GM10266 (cell line): ENCODE data around the gene YARS1.

ENCODE experiments used
- DNase-seq: peaks from one replicate; pipeline ENCODE4 v3.0.0; 2012; ENCODE audit errors: extremely low spot score
- TF ChIP-seq, protein P1 (sequence below): IDR thresholded peaks from 2 replicates; pipeline ENCODE4 v1.5.1; 2012; ENCODE audit warnings: mild to moderate bottlenecking, low read depth; ENCODE audit not compliant: control insufficient read depth, insufficient read depth; ENCODE audit errors: missing control alignments

The YARS1 gene

GRCh38 chr1:32860566-32860965 lies 43.4 kb upstream of the YARS1 start:
- no peak for DNase-seq
- TF ChIP-seq, protein P1, sequence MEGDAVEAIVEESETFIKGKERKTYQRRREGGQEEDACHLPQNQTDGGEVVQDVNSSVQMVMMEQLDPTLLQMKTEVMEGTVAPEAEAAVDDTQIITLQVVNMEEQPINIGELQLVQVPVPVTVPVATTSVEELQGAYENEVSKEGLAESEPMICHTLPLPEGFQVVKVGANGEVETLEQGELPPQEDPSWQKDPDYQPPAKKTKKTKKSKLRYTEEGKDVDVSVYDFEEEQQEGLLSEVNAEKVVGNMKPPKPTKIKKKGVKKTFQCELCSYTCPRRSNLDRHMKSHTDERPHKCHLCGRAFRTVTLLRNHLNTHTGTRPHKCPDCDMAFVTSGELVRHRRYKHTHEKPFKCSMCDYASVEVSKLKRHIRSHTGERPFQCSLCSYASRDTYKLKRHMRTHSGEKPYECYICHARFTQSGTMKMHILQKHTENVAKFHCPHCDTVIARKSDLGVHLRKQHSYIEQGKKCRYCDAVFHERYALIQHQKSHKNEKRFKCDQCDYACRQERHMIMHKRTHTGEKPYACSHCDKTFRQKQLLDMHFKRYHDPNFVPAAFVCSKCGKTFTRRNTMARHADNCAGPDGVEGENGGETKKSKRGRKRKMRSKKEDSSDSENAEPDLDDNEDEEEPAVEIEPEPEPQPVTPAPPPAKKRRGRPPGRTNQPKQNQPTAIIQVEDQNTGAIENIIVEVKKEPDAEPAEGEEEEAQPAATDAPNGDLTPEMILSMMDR: no peak

- TF ChIP-seq, protein P1: no peak
- DNase-seq: no peak
Observed at GRCh38 chr1:32859915-32860314, 42.8 kb upstream of the YARS1 start.

- TF ChIP-seq, protein P1: no peak
- DNase-seq: no peak
Observed at GRCh38 chr1:32858791-32859190, 41.6 kb upstream of the YARS1 start.

GRCh38 chr1:32858136-32858535 lies 41.0 kb upstream of the YARS1 start:
- DNase-seq: no peak
- TF ChIP-seq, protein P1: no peak

DNA sequence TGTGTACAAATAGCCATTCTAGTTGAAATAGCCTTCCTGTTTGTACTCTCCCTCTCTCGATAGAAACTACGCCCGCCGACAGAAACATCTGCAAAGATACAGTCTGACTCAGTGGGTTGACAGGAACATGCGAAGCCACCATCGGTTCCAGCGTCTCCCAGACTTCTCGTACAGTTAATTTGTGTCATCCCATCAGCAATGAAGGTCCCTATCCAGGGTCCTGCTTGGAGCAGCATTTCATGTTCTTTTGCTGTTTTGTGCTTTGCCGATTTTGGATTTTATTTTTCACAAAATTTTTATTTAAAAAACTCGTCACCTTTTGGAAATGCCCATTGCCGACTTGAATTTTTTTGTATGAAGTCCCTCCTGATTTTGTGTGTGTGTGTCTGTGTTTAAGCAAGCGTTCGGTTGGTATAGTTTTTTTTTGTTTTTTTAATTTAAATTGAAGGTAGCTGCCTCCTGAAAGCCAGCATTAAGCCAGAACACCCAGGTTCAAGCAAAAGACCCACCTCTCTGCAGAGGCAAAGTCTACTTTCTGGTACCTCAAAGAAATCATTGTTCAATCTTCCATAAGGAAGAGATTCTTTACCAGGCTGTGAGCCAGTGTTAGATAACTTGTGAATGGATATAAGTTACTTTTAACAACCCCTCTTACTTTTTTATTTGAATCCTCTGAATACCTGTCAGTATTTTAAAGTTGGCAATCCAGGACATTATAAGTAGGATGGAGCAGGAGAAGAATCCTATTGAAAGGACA lies 38.9 kb upstream of the YARS1 start:
- TF ChIP-seq, protein P1: no peak
- no peak for DNase-seq

DNA sequence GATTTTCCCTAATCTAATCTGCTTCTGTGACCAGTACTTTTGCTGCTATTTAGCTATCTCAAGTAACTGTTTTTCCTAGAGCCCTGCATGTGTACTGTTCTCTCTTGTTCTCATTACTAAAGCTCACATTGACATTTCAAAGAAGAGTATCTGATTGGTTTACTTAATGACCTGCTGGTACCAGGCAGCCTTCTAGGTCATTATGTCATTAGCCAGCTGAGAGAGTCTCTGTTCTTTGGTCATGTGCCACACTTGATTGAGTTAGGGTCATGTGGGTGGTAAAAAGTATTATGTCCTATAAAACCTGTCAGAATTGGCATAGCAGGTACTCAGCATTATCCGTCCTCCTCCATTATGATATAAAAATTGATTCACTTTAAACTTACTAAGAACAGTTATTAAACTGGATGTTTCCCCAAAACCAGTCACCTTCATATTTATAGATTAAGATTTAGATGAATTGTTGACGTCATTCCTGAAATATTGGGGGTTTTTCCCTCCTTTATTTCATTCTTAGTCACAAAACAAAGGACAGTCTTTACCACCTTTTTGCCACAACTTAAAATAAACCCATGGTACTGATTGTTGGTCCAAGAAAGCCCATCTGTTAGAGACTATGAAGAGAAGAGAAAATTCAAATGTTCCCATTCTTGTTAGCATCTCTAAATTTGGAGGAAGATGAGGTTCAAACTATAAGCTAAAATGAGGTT lies 31.4 kb upstream of the YARS1 start:
- TF ChIP-seq, protein P1: no peak
- DNase-seq: peak; percentile 47

- TF ChIP-seq, protein P1: no peak
- no peak for DNase-seq
Observed at GRCh38 chr1:32831878-32832277, 14.7 kb upstream of the YARS1 start.
